HCT116 (cell line): ENCODE measurements around the gene GABRR3. TPM values are rescaled to one million over a fixed set of nuclear protein-coding genes. Genes with fewer than 3 reads are reported as not detected.

Experiments
- ATAC-seq: fragments of 200-7000 bp; cut with Tn5 transposase; 2 replicates; pipeline ENCODE4 v1.9.1; 2020; ENCODE audit warnings: mild to moderate bottlenecking, moderate library complexity
- BruUV-seq: library from RNA; stranded (reverse); fragments of 400-500 nt; replicated peaks from 2 replicates; lab custom pipeline; 2021; lab: Mats Ljungman, UMichigan
- CTCF ChIA-PET: fragments of 300-600 bp; sonication (Branson Sonifier 250); formaldehyde crosslinking; loops from one replicate; lab custom pipeline; 2021; ENCODE audit warnings: antibody characterized with exemption; lab: Charles Lee
- POLR2A ChIA-PET: fragments of 300-600, 350-600 bp; sonication (Branson Sonifier 250); formaldehyde crosslinking; loops from one replicate; lab custom pipeline; 2021; ENCODE audit warnings: antibody characterized with exemption; lab: Charles Lee
- RAD21 ChIA-PET, 2 experiments: fragments of 300-600 bp; sonication (Branson Sonifier 250); formaldehyde crosslinking; loops; one replicate each; lab custom pipeline; 2023; ENCODE audit warnings: low total read pairs in 2 of 2; ENCODE audit not compliant: uncharacterized antibody in 2 of 2, unreplicated experiment in 2 of 2, low non-redundant PET in 1 of 2; lab: Charles Lee
- DNase-seq: peaks from one replicate; pipeline ENCODE4 v3.0.0-alpha.2; 2010; ENCODE audit warnings: low read depth, low spot score
- H2AFZ ChIP-seq: fragments of 200-600 bp; shearing (Covaris generic), sonication (generic); 2 replicates; pipeline ENCODE4 v1.6.1; 2017; ENCODE audit warnings: low read depth, mixed run types, mixed read lengths, antibody characterized with exemption, low read length; ENCODE audit not compliant: poor library complexity, severe bottlenecking
- H3K27ac ChIP-seq: 2 replicates; pipeline ENCODE4 v1.5.1; 2012; ENCODE audit warnings: low read depth, low read length
- H3K27me3 ChIP-seq: fragments of 200-600 bp; sonication (generic); 2 replicates; pipeline ENCODE4 v1.6.1; 2016; ENCODE audit warnings: mixed run types, low read length, mixed read lengths; ENCODE audit not compliant: insufficient read depth
- H3K36me3 ChIP-seq, 2 experiments: fragments of 200-500 bp in 1 of 2; fragments of 200-600 bp in 1 of 2; sonication (Bioruptor generic) in 1 of 2; sonication (generic) in 1 of 2; 2 replicates each; pipeline versions ENCODE4 v1.5.1 to v1.6.1; 2014 to 2016; ENCODE audit warnings: low read length in 2 of 2, inconsistent platforms in 1 of 2, mixed read lengths in 1 of 2, mixed run types in 1 of 2; ENCODE audit not compliant: insufficient read depth in 2 of 2, control insufficient read depth in 1 of 2
- H3K4me1 ChIP-seq, 2 experiments: fragments of 200-600 bp in 1 of 2; sonication (generic) in 1 of 2; 2 replicates each; pipeline versions ENCODE4 v1.5.1 to v1.6.1; 2012 to 2017; ENCODE audit warnings: low read length in 2 of 2, inconsistent platforms in 1 of 2, mild to moderate bottlenecking in 1 of 2, mixed read lengths in 1 of 2, mixed run types in 1 of 2, moderate library complexity in 1 of 2; ENCODE audit not compliant: insufficient read depth in 2 of 2, control insufficient read depth in 1 of 2
- H3K4me2 ChIP-seq: fragments of 200-600 bp; sonication (generic); 2 replicates; pipeline ENCODE4 v1.6.1; 2017; ENCODE audit warnings: mixed run types, low read length, mixed read lengths
- H3K4me3 ChIP-seq, 2 experiments: fragments of 200-600 bp in 1 of 2; sonication (generic) in 1 of 2; replicated peaks in 1 of 2; 2 replicates each; pipeline ENCODE4 v1.5.1; 2011 to 2016; ENCODE audit warnings: low read length in 2 of 2, control low read depth in 1 of 2, low read depth in 1 of 2, mild to moderate bottlenecking in 1 of 2, mixed read lengths in 1 of 2, mixed run types in 1 of 2
- H3K79me2 ChIP-seq: fragments of 200-600 bp; sonication (generic); 2 replicates; pipeline ENCODE4 v1.6.1; 2017; ENCODE audit warnings: mild to moderate bottlenecking, mixed run types, low read length, moderate library complexity, mixed read lengths; ENCODE audit not compliant: insufficient read depth
- H3K9ac ChIP-seq: fragments of 200-600 bp; sonication (generic); 2 replicates; pipeline ENCODE4 v1.6.1; 2016; ENCODE audit warnings: low read length, mixed read lengths
- H3K9me2 ChIP-seq: fragments of 200-600 bp; sonication (generic), shearing (Covaris generic); 2 replicates; pipeline ENCODE4 v1.6.1; 2017; ENCODE audit warnings: mixed run types, mild to moderate bottlenecking, moderate library complexity; ENCODE audit not compliant: insufficient read depth
- H3K9me3 ChIP-seq, 2 experiments: fragments of 200-500 bp in 1 of 2; fragments of 200-600 bp in 1 of 2; sonication (Bioruptor generic) in 1 of 2; sonication (generic) in 1 of 2; 2 replicates each; pipeline ENCODE4 v1.6.1; 2014 to 2017; ENCODE audit warnings: low read length in 2 of 2, mixed read lengths in 2 of 2, inconsistent platforms in 1 of 2, low read depth in 1 of 2, mild to moderate bottlenecking in 1 of 2, mixed run types in 1 of 2, moderate library complexity in 1 of 2; ENCODE audit not compliant: control insufficient read depth in 1 of 2, insufficient read depth in 1 of 2
- H4K20me1 ChIP-seq: fragments of 200-600 bp; sonication (generic), shearing (Covaris generic); 2 replicates; pipeline ENCODE4 v1.6.1; 2017; ENCODE audit warnings: mixed run types, mild to moderate bottlenecking, moderate library complexity; ENCODE audit not compliant: insufficient read depth
- CBX3 ChIP-seq: IDR thresholded peaks from 2 replicates; pipeline ENCODE4 v1.6.1; 2012; ENCODE audit warnings: low read depth
- ELF1 ChIP-seq: IDR thresholded peaks from 2 replicates; pipeline ENCODE4 v1.6.1; 2012; ENCODE audit warnings: low read depth, borderline replicate concordance
- EZH2 ChIP-seq: fragments of 200-600 bp; sonication (generic); IDR thresholded peaks from 2 replicates; pipeline ENCODE4 v1.6.1; 2017; ENCODE audit warnings: antibody characterized with exemption, mixed run types
- EZH2phosphoT487 ChIP-seq: fragments of 200-600 bp; IDR thresholded peaks from 2 replicates; pipeline ENCODE4 v1.6.1; 2018; ENCODE audit warnings: antibody characterized with exemption, borderline replicate concordance
- JUND ChIP-seq: IDR thresholded peaks from 2 replicates; pipeline ENCODE4 v1.6.1; 2012
- MAX ChIP-seq: IDR thresholded peaks from 2 replicates; pipeline ENCODE4 v1.6.1; 2012
- SIN3A ChIP-seq: IDR thresholded peaks from 2 replicates; pipeline ENCODE4 v1.6.1; 2012; ENCODE audit warnings: low read depth
- SRF ChIP-seq: IDR thresholded peaks from 2 replicates; pipeline ENCODE4 v1.6.1; 2012; ENCODE audit warnings: low read depth
- TCF7L2 ChIP-seq: IDR thresholded peaks from 2 replicates; pipeline ENCODE4 v1.7.0; 2011; ENCODE audit warnings: borderline replicate concordance, inconsistent platforms; ENCODE audit not compliant: insufficient read depth, insufficient read length; ENCODE audit errors: extremely low read depth
- ZBTB33 ChIP-seq: IDR thresholded peaks from 2 replicates; pipeline ENCODE4 v1.6.1; 2011; ENCODE audit warnings: mild to moderate bottlenecking, low read length, moderate library complexity; ENCODE audit not compliant: insufficient replicate concordance; ENCODE audit errors: extremely low read depth
- intact Hi-C: fragments of 100-400 bp; cut with micrococcal nuclease; formaldehyde crosslinking; loops from 2 replicates; pipeline ENCODE4 v1.10.0; 2022
- total RNA-seq: library from RNA; stranded (reverse); gene quantifications from one replicate; pipeline ENCODE4 v1.2.1, GENCODE V29; 2021; ENCODE audit not compliant: unreplicated experiment

The GABRR3 gene
- total RNA-seq, 1 experiment from 2014 or later = not detected

DNA sequence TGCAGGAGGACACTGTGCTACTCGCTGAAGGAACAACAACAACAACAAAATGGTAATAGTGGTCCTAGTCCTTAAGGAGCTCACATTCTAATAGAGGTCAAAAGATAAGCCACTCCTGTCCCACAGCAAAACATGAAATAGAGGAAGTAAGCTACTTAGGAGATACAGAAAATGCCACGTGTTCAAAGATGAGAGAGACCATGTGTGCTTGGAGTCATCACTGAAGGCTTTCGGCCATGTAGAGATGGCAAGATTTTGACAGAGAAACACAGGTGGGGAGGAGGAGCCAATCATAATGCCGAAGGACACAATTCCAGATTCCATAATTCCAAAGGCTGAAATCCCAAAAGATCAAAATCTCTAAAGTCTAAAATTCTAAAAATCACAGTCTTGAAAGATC is 38.1 kb downstream of the GABRR3 start:
- Histone ChIP-seq H3K36me3 (no peaks in the 10 kb centered on the region), H3K4me3 (no peak overlapping the region), H3K27me3 (no peaks in the 10 kb centered on the region), H3K79me2 (no peaks in the 10 kb centered on the region), H3K4me1 (no peaks in the 10 kb centered on the region), H3K9me3 (no peaks in the 10 kb centered on the region), H4K20me1 (no peaks in the 10 kb centered on the region), H3K4me2 (no peak overlapping the region), H2AFZ (no peak overlapping the region), H3K9me2 (no peaks in the 10 kb centered on the region), H3K27ac (no peak overlapping the region), H3K9ac (no peak overlapping the region)
- no peak for ATAC-seq
- no peak for TF ChIP-seq JUND
- no peak for TF ChIP-seq MAX
- no peak for TF ChIP-seq TCF7L2
- no peak for TF ChIP-seq SRF
- no peak for TF ChIP-seq ZBTB33
- TF ChIP-seq ELF1 = no peak
- TF ChIP-seq EZH2phosphoT487 = no peak
- no peak for TF ChIP-seq CBX3
- no peak for TF ChIP-seq EZH2
- no peak for TF ChIP-seq SIN3A
- ChIA-PET POLR2A (no interaction called here), RAD21 (no interaction called here), CTCF (no interaction called here)
- intact Hi-C loops = no loop called here
- DNase-seq = no peak
- BruUV-seq = no TSS peak
